Right renal pelvis (tissue), 4 donors: ENCODE measurements around the gene KATNA1. TPM values are rescaled to one million over a fixed set of nuclear protein-coding genes. Genes with fewer than 3 reads are reported as not detected.
A peak's percentile ranks its signal among the peaks of the same experiment; 100 is the strongest.
"Not testable (repeated sequence)": the region's sequence is repeated elsewhere in the genome, so short reads cannot be mapped to it uniquely, and the experiment has no call there.

Experiments used
- DNase-seq, 4 donors: peaks; one replicate each; pipeline ENCODE4 v3.0.0-alpha.2; 2013; ENCODE audit warnings: low read depth in 4 of 4, low spot score in 3 of 4, missing footprints in 1 of 4
- polyA plus RNA-seq, 4 donors: library from polyadenylated mRNA; unstranded; fragments of 120-200 nt; gene quantifications; one replicate each; pipeline ENCODE4 v1.2.1, GENCODE V29; 2013; ENCODE audit not compliant: insufficient read length in 4 of 4

KATNA1 gene
- 10 to 100 TPM; 27.1 to 34.9 (median 30.9) TPM for polyA plus RNA-seq

GRCh38 chr6:149648148-149649145 is at the start of gene KATNA1:
Gene KATNA1 (minus strand): TSS chr6:149648714. CDS start chr6:149638547, 10,167 bp downstream.
- peak; percentile 56 to 72 (median 67) for DNase-seq

DNA sequence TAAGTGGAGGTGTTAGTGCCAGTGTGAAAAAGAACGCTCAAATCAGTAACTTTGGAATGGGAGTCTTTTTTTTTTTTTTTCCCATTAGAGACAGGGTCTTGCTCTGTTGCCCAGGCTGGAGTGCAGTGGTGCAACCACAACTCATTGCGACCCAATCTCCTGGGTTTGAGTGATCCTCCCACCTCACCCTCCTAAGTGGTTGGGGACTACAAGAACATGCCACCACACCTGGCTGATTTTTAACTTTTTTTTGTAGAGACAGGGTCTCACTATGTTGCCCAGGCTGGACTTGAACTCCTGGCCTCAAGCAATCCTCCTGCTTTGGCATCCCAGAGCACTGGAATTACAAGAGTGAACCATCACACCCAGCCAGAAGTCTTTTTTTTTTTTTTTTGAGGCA is 49.7 kb upstream of the KATNA1 start:
- no peak for DNase-seq

DNA sequence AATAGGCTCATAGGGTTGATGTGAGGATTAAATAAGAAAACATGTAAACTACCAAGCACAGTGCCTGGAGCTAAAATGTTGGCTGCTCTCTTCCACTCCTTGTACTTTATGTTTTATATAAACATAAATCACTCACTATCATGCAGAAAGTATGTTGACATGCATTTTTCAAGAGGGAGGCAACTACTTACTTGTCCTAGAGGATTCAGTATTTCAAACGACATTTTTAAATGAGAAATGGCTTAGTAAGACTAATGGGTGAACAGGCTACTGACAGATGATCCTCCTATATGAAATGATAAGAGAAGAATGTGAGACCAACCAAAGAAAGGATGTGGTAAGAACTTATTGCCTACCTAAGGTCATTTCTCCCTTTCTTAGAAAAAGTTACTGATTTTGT is 48.4 kb upstream of the KATNA1 start:
- no peak for DNase-seq

DNA sequence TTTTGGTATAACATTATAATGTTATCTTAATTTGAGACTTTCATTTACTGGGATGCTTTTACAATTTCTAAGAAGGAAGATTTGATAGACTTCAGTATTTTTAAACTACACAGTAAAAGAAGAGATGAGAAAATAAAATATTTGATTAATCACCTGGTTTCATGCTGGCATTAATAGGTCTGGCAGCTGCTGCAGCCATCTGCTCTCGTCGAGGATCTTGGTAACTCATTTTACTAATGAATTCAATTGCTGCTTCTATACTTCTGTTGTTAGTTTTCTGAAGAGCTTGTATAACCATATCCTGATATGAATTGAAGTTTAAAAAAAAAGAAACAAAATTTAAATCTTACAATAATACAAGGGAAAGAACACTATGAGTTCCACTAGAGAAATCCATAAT is 46.4 kb upstream of the KATNA1 start:
- DNase-seq = no peak

GRCh38 chr6:149691201-149691600 is 42.7 kb upstream of the KATNA1 start:
- no peak for DNase-seq

- DNase-seq = no peak
Observed at GRCh38 chr6:149686230-149686629, 37.7 kb upstream of the KATNA1 start.

- no peak for DNase-seq
Observed at GRCh38 chr6:149683256-149683859, 34.8 kb upstream of the KATNA1 start.

DNA sequence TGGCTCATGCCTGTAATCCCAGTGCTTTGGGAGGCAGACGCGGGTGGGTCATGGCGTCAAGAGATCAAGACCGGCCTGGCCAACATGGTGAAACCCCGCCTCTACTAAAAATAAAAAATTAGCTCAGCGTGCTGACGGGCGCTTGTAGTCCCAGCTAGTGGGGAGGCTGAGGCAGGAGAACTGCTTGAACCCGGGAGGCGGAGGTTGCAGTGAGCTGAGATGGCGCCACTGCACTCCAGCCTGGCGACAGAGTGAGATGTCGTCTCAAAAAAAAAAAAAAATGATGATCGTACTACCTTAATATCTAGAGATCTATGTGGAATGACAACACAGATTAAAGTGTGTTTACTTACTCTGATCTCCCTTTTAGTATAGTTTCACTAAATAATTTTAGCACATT is 33.3 kb upstream of the KATNA1 start:
- not testable (repeated sequence) for DNase-seq

GRCh38 chr6:149681209-149681608 is 32.7 kb upstream of the KATNA1 start:
- no peak for DNase-seq

DNA sequence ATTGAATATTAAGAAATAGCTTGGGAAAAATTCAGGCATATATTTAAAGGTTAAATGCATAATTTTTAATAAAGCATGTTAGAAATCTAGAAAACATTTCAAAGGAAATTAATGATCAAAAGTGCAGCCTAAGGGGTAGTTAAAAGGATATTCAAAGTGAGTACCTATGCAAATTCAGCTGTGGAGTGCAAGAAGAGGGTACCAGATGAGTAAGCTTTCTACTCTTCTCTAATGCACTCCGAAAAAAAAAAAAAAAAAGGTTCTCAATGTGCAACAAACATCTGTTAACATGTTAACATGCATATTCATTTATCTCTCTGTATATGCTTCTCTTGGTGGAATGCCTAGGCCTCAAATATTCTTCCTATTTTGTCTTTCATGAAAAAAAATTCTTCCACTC is 32.0 kb upstream of the KATNA1 start:
- no peak for DNase-seq

- not testable (repeated sequence) for DNase-seq
Observed at GRCh38 chr6:149672265-149672664, 23.8 kb upstream of the KATNA1 start.

- DNase-seq = no peak
Observed at GRCh38 chr6:149660028-149660427, 11.5 kb upstream of the KATNA1 start.

GRCh38 chr6:149657441-149657840 is 8.9 kb upstream of the KATNA1 start:
- no peak for DNase-seq

DNA sequence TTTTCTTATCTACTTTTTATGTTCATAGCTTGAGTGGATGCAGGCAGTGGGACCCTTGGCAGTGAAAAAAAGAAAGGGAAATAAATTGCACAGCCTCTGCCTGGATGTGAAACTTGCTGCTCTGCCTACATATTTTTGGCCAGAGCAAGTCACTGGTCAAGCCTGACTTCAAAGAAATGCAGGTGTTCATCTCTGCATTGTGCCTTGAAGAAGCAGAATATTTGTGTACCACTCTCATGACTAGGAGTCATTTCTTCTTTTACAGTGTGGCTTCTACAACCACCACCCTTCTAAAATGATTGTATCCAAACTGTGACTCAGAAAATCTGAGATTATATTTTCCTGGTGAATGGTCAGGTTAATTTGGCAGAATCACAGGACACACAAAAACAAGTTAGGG is 2.5 kb upstream of the KATNA1 start:
- no peak for DNase-seq

- DNase-seq = no peak
Observed at GRCh38 chr6:149646599-149646998, 1.9 kb downstream of the KATNA1 start.

DNA sequence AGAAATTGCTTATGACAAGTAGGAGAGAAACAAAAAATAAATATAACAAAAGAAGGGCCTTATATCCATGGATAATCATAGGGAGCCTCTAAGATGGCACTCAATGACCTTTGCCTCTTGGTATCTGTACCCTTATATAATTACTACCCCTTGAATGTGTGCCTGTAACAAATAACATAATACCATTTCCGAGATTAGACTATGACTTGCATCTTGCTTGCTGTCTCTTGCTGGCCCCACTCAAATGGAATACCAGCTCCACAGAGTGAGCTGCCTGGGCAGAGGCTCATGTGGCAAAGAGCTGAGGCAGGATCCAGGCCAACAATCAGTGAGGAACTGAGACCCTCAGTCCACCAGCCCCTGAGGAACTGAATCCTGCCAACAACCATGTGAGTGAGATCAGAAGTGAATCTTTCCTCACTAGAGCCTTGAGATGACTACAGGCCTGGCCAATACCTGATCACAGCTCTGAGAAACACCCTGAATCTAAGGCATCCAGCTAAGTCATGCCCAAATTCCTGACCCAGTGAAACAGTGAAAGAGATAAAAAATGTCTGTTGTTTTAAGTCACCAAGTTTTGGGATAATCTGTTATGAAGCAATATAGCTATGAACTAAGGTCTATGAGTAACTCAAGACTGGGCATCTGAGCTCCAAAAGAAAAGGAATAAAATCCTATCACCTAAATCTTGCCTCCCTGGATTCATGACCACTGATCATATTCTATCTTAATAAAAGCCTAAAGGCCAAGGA is 5.5 kb downstream of the KATNA1 start:
- DNase-seq = no peak

DNA sequence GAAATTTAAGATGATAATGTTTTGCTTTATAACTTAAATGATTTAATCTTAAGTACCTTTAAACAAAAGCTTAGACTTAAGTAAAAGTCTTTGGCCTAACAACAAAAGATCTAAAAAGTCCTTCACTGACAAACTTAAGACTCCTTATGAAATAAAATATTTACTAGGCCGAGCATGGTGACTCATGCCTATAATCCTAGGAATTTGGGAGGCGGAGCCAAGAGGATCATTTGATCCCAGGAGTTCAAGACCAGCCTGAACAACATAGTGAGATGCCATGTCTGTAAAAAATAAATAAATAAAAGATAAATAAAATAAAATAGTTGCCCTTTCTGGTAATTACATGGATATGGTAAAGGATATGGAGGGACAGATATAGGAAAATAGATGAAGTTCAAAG is 12.4 kb downstream of the KATNA1 start:
- no peak for DNase-seq

- no peak for DNase-seq
Observed at GRCh38 chr6:149634315-149634714, 14.2 kb downstream of the KATNA1 start.

DNA sequence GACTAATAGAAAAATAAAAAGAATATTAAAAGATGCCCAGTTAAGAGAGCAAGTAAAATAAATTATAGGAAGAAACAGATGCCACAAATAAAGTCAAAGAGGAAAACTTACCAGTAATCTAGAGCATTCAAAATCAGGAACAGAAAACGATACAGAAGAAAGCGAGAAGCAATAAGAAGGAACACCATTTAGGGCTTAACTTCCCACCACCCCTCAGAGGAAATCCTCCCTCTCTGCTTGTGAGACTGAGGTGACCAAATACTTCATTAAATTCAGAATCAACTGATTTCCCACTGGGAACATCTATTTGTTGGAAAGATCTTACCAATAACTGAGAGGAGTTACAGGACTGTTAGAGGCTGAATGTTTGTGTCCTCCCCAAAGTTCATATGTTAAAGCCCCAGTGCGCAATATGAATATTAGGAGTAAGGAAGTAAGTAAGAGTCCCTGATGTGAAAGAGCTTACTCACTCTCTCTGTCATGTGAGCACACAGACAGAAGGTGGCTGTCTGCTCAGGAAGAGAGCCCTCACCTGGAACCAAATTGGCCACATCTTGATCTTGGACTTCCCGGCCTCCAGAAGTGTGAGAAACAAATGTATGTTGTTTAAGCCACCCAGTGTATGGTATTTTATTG is 19.5 kb downstream of the KATNA1 start:
- DNase-seq = no peak

- no peak for DNase-seq
Observed at GRCh38 chr6:149627672-149628071, 20.8 kb downstream of the KATNA1 start.

GRCh38 chr6:149615805-149616204 is 32.7 kb downstream of the KATNA1 start:
- DNase-seq = no peak
